ENCODE data around the gene PRKACB. TPM values are rescaled to one million over a fixed set of nuclear protein-coding genes. Genes with fewer than 3 reads are reported as not detected.

The PRKACB gene
- total and polyA plus RNA-seq, 4 donors, result 5.9 to 18.2 (median 8.9) TPM

GRCh38 chr1:84110629-84111028 lies 33.4 kb upstream of the PRKACB start:
- TF ChIP-seq REST (IDR thresholded peaks at IDR 0.05) (no peak), ZBTB33 (IDR thresholded peaks at IDR 0.05) (no peak), ATF3 (IDR thresholded peaks at IDR 0.05) (no peak), HNF4A (conservative IDR thresholded peaks at IDR 0.05) (no peak), RXRA (IDR thresholded peaks at IDR 0.05) (no peak), MAX (IDR thresholded peaks at IDR 0.05) (no peak), FOXA2 (IDR thresholded peaks at IDR 0.05) (no peak)
- DNase-seq (ENCODE audit: low spot score), result no peak
- Histone ChIP-seq H3K4me1 (ENCODE audit: control insufficient read depth in 4 of 4, insufficient read depth in 4 of 4, low read length in 3 of 4) (no peaks in the 10 kb centered on the region), H3K27me3 (ENCODE audit: control insufficient read depth in 4 of 4, insufficient read depth in 4 of 4, low read length in 3 of 4) (no peaks in the 10 kb centered on the region), H3K9ac (ENCODE audit: low read depth in 1 of 2, low read length in 2 of 2) (no peak overlapping the region), H3K36me3 (ENCODE audit: control insufficient read depth in 4 of 4, insufficient read depth in 3 of 4, low read depth in 1 of 4, low read length in 3 of 4) (no peaks in the 10 kb centered on the region), H3K4me3 (ENCODE audit: low read depth in 1 of 3, low read length in 3 of 3) (no peak overlapping the region), H3K27ac (ENCODE audit: low read depth in 1 of 2, low read length in 2 of 2) (no peak overlapping the region), H3K9me3 (ENCODE audit: control insufficient read depth in 4 of 4, low read length in 3 of 4) (no peaks in the 10 kb centered on the region)
- 96% methylated on average over 1 of the region's 1 CpG for WGBS

GRCh38 chr1:84116558-84116957 lies 27.5 kb upstream of the PRKACB start:
- Histone ChIP-seq H3K4me3 (ENCODE audit: low read depth in 1 of 3, low read length in 3 of 3) (no peak overlapping the region), H3K27ac (ENCODE audit: low read depth in 1 of 2, low read length in 2 of 2) (no peak overlapping the region), H3K4me1 (ENCODE audit: control insufficient read depth in 4 of 4, insufficient read depth in 4 of 4, low read length in 3 of 4) (no peaks in the 10 kb centered on the region), H3K9ac (ENCODE audit: low read depth in 1 of 2, low read length in 2 of 2) (no peak overlapping the region), H3K36me3 (ENCODE audit: control insufficient read depth in 4 of 4, insufficient read depth in 3 of 4, low read depth in 1 of 4, low read length in 3 of 4) (no peaks in the 10 kb centered on the region), H3K9me3 (ENCODE audit: control insufficient read depth in 4 of 4, low read length in 3 of 4) (no peaks in the 10 kb centered on the region), H3K27me3 (ENCODE audit: control insufficient read depth in 4 of 4, insufficient read depth in 4 of 4, low read length in 3 of 4) (no peaks in the 10 kb centered on the region)
- no peak for DNase-seq (ENCODE audit: low spot score)
- WGBS, result 87% methylated on average over 2 of the region's 2 CpGs
- no peak for TF ChIP-seq HNF4G (IDR thresholded peaks at IDR 0.05)
- no peak for TF ChIP-seq TAF1 (conservative IDR thresholded peaks at IDR 0.05)
- TF ChIP-seq REST (IDR thresholded peaks at IDR 0.05), result no peak
- TF ChIP-seq SP1 (IDR thresholded peaks at IDR 0.05), result no peak
- no peak for TF ChIP-seq HNF4A (conservative IDR thresholded peaks at IDR 0.05)
- TF ChIP-seq ZBTB33 (IDR thresholded peaks at IDR 0.05), result no peak
- no peak for TF ChIP-seq EGR1 (IDR thresholded peaks at IDR 0.05; ENCODE audit: low read depth in 2 of 2)
- no peak for TF ChIP-seq CTCF (IDR thresholded peaks at IDR 0.05; ENCODE audit: low read depth, low read length, missing input control)
- no peak for TF ChIP-seq YY1 (IDR thresholded peaks at IDR 0.05)
- TF ChIP-seq JUND (IDR thresholded peaks at IDR 0.05), result no peak
- TF ChIP-seq RAD21 (IDR thresholded peaks at IDR 0.05), result no peak
- TF ChIP-seq ATF3 (IDR thresholded peaks at IDR 0.05), result no peak
